Suprapubic skin (tissue), 4 donors: ENCODE data around the gene DUSP12.

Source experiments
- CTCF ChIP-seq, 2 donors: fragments of 200-600 bp in 1 of 2; fragments of 450-650 bp in 1 of 2; sonication (generic) in 1 of 2; IDR thresholded peaks; one replicate each; pipeline ENCODE4 v1.5.1; 2016 to 2019; ENCODE audit warnings: antibody characterized with exemption in 2 of 2, mild to moderate bottlenecking in 1 of 2, moderate library complexity in 1 of 2
- POLR2A ChIP-seq, 2 donors: fragments of 450-650 bp; IDR thresholded peaks; one replicate each; pipeline ENCODE4 v1.6.1; 2017; ENCODE audit warnings: antibody characterized with exemption in 2 of 2, mild to moderate bottlenecking in 2 of 2, moderate library complexity in 2 of 2
- POLR2AphosphoS5 ChIP-seq, 3 donors: sonication (generic); formaldehyde crosslinking; IDR thresholded peaks; one replicate each; pipeline ENCODE4 v1.6.1; 2017; ENCODE audit warnings: antibody characterized with exemption in 3 of 3

GRCh38 chr1:161779393-161779792, 29.8 kb downstream of the DUSP12 start:
- TF ChIP-seq POLR2A (IDR thresholded peaks at IDR 0.05): no peak
- TF ChIP-seq CTCF (IDR thresholded peaks at IDR 0.05): no peak
- no peak for TF ChIP-seq POLR2AphosphoS5 (IDR thresholded peaks at IDR 0.05)
